Ovary (tissue), 9 donors: ENCODE measurements around the gene GPD1L. TPM values are rescaled to one million over a fixed set of nuclear protein-coding genes. Genes with fewer than 3 reads are reported as not detected.

Experiments used
- DNase-seq, 5 donors: peaks; one replicate each; pipeline ENCODE4 v3.0.0-alpha.2; 2019 to 2020
- H3K27ac ChIP-seq, 2 donors: fragments of 200-600 bp; one replicate each; pipeline versions ENCODE4 v1.5.1 to v1.8.0; 2019 to 2022
- H3K27me3 ChIP-seq: fragments of 200-600 bp; one replicate; pipeline ENCODE4 v1.8.0; 2022
- H3K36me3 ChIP-seq: fragments of 200-600 bp; sonication (generic); one replicate; pipeline ENCODE4 v1.5.1; 2019
- H3K4me1 ChIP-seq: one replicate; pipeline ENCODE4 v1.8.1; 2013; ENCODE audit warnings: mild to moderate bottlenecking, moderate library complexity; ENCODE audit not compliant: insufficient read depth
- H3K4me3 ChIP-seq: fragments of 200-600 bp; sonication (generic); one replicate; pipeline ENCODE4 v1.5.1; 2017
- H3K9me3 ChIP-seq, 2 donors: fragments of 200-600 bp in 1 of 2; sonication (generic) in 1 of 2; one replicate each; pipeline versions ENCODE4 v1.5.1 to v1.8.1; 2013 to 2019; ENCODE audit warnings: mild to moderate bottlenecking in 1 of 2, moderate library complexity in 1 of 2
- EP300 ChIP-seq: sonication (generic); formaldehyde crosslinking; IDR thresholded peaks from one replicate; pipeline ENCODE4 v1.6.1; 2017; ENCODE audit warnings: antibody characterized with exemption
- POLR2A ChIP-seq: fragments of 450-650 bp; IDR thresholded peaks from one replicate; pipeline ENCODE4 v1.6.1; 2017; ENCODE audit warnings: antibody characterized with exemption, mild to moderate bottlenecking, moderate library complexity
- WGBS, 3 donors: extraction: QIAGEN DNeasy Blood & Tissue Kit in 1 of 3; methylation state at CpG; one replicate each; pipeline versions ENCODE4 v1.1.5 to v1.1.7; 2013 to 2017; 5-methylcytosine and 5-hydroxymethylcytosine counted together
- intact Hi-C, 4 donors: fragments of 100-400 bp; cut with DNase I; formaldehyde crosslinking; loops; one replicate each; pipeline versions ENCODE4 v1.11.0 to v1.15.1; 2022 to 2023
- polyA plus RNA-seq, 2 donors: library from polyadenylated mRNA; stranded (reverse); fragments of 200-250 nt in 1 of 2; fragments of 350-450 nt in 1 of 2; fragmentation: Illumina TruSeq in 1 of 2; extraction: RNeasy Lipid Tissue Mini Kit (QIAGEN cat#74804) in 1 of 2; gene quantifications; one replicate each; pipeline ENCODE4 v1.2.3, GENCODE V29; 2013 to 2014
- total RNA-seq, 7 donors: library from RNA; depleted of rRNA in 2 of 7; stranded (reverse); fragments of >200 nt in 2 of 7; fragmentation: NEBNext Ultra II Directional in 3 of 7; extraction: Animal tissue kit (Norgen Biotek cat#: 25700) in 3 of 7; gene quantifications; one replicate each; pipeline versions ENCODE4 v1.1.0 to v1.2.4, GENCODE V29; 2016 to 2023
- TF ChIP-seq, protein P1 (sequence below), 3 donors: fragments of 450-650 bp in 2 of 3; fragments of 200-600 bp in 1 of 3; IDR thresholded peaks; one replicate each; pipeline versions ENCODE4 v1.5.1 to v1.8.0; 2016 to 2022; ENCODE audit warnings: antibody characterized with exemption in 3 of 3, mild to moderate bottlenecking in 1 of 3
- donor health status: DM: no; HTN: no; CAD: no; lungs with moderate emphysema.
- donor health status: DM: no; HTN: no; CAD: no.
- donor health status: Bipolar disorder and iron deficiency.
- donor health status: DM: yes; HTN: yes; CAD: no.
- donor health status: DM: no; HTN: no; CAD: no.
- donor health status: DM: yes; HTN: yes; CAD: no.

The GPD1L gene
- total and polyA plus RNA-seq, 9 donors, result 14.4 to 38.4 (median 29.4) TPM

DNA sequence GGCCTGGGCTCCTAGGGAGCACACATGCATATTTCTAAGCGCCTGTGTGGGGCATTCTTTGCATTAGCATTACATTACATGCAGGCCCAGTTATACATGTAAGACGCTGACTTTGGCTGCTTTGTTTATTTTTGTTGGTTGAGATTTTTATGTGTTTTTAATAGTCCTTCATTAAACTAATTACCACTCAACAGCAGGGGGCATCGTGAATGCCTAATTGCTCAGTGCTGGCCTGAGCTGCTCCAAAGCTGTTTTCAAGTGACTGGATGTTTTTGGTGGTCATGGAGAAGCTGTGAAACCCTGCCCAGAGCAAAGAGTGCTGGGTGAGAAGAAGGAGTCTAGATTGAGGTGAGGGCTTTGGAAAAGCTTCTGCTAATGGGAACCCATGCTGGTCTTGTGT is 41.5 kb downstream of the GPD1L start:
- intact Hi-C loops, result no loop called here
- Histone ChIP-seq H3K27me3 (no peaks in the 10 kb centered on the region), H3K9me3 (no peaks in the 10 kb centered on the region)

DNA sequence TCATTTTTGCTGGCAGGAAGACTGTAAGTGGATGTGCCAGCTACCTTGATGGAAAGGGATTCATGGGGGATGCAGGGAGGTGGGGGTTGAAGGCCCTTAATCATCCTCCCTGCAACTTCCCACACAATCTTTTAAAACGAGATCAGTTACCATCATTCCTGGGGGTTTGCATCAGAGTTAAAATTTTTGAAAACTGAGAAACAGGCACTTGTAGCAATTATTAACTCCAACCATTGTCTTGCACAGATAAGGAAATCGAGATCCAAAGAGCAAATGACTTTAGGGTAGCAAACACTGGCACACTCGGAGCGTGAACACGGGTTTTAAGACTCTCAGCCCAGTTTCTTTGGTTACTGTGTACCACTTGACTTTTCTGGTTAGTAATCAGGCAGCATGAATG is 41.9 kb downstream of the GPD1L start:
- H3K36me3 ChIP-seq, result no peaks in the 10 kb centered on the region

More for the DNA sequence above, 41.5 kb downstream of the GPD1L start:
- no peaks in the 10 kb centered on the region for H3K36me3 ChIP-seq
- WGBS, 3 donors, result 64 to 85% (median 76%) methylated on average over 3 of the region's 3 CpGs
- no peak overlapping the region for H3K27ac ChIP-seq
- no peak for TF ChIP-seq EP300
- TF ChIP-seq, protein P1, sequence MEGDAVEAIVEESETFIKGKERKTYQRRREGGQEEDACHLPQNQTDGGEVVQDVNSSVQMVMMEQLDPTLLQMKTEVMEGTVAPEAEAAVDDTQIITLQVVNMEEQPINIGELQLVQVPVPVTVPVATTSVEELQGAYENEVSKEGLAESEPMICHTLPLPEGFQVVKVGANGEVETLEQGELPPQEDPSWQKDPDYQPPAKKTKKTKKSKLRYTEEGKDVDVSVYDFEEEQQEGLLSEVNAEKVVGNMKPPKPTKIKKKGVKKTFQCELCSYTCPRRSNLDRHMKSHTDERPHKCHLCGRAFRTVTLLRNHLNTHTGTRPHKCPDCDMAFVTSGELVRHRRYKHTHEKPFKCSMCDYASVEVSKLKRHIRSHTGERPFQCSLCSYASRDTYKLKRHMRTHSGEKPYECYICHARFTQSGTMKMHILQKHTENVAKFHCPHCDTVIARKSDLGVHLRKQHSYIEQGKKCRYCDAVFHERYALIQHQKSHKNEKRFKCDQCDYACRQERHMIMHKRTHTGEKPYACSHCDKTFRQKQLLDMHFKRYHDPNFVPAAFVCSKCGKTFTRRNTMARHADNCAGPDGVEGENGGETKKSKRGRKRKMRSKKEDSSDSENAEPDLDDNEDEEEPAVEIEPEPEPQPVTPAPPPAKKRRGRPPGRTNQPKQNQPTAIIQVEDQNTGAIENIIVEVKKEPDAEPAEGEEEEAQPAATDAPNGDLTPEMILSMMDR (IDR thresholded peaks at IDR 0.05), result no peak
- no peak for TF ChIP-seq POLR2A
- no peak for DNase-seq
- no peaks in the 10 kb centered on the region for H3K4me1 ChIP-seq
- no peak overlapping the region for H3K4me3 ChIP-seq

DNA sequence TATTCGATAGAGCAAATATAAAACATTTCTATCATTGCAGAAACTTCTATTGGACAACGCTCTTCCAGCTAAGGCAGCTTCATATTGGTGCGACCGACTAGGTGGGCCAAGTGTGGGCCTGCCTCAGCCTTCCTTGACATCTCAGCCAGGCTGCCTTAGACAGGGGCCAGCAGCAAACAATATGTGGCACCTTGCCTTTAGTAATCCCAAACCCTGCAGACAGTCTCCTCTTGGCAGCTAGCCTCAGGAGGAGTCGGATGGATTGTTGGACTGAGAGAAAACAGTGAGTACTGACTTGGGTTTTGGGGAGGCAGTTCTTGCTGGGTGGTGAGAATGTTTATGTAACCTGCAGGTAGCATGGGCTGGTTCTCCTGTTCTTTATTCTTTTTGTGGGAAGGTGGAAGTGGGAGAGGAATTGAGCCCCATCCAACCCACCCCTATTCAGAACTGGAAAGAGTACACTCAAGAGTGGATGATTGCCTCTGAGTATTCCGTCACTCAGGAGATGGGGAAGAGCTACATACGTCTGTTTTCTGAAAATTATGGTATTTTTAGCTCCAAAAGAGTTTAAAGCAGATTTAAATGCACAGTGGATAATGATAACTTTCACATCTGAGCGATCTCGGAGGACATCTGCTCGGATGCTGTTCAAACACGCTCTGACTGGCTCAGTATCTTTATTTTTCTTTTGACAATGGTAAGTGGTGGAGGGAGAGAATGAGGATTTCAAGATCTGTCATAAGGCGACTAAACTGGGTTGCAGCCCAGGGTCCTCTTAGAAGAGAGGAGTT is 47.2 kb downstream of the GPD1L start:
- no peaks in the 10 kb centered on the region for H3K9me3 ChIP-seq
- H3K27me3 ChIP-seq, result no peaks in the 10 kb centered on the region
- no peaks in the 10 kb centered on the region for H3K36me3 ChIP-seq
- intact Hi-C loops, result no loop called here
- no peak overlapping the region for H3K4me3 ChIP-seq
- no peaks in the 10 kb centered on the region for H3K4me1 ChIP-seq
- H3K27ac ChIP-seq, result no peak overlapping the region
- 91 to 94% (median 93%) methylated on average over 12 of the region's 12 CpGs for WGBS, 3 donors
- TF ChIP-seq, protein P1 (IDR thresholded peaks at IDR 0.05), result no peak
- no peak for TF ChIP-seq EP300
- no peak for TF ChIP-seq POLR2A
- no peak for DNase-seq

More for the DNA sequence above, 41.9 kb downstream of the GPD1L start:
- no peak overlapping the region for H3K27ac ChIP-seq
- no peak overlapping the region for H3K4me3 ChIP-seq
- intact Hi-C loops, result no loop called here
- DNase-seq, result no peak
- H3K27me3 ChIP-seq, result no peaks in the 10 kb centered on the region
- TF ChIP-seq, protein P1 (IDR thresholded peaks at IDR 0.05), result no peak
- no peak for TF ChIP-seq POLR2A
- no peak for TF ChIP-seq EP300
- 74 to 85% (median 78%) methylated on average over 5 of the region's 5 CpGs for WGBS, 3 donors
- H3K4me1 ChIP-seq, result no peaks in the 10 kb centered on the region
- no peaks in the 10 kb centered on the region for H3K9me3 ChIP-seq

DNA sequence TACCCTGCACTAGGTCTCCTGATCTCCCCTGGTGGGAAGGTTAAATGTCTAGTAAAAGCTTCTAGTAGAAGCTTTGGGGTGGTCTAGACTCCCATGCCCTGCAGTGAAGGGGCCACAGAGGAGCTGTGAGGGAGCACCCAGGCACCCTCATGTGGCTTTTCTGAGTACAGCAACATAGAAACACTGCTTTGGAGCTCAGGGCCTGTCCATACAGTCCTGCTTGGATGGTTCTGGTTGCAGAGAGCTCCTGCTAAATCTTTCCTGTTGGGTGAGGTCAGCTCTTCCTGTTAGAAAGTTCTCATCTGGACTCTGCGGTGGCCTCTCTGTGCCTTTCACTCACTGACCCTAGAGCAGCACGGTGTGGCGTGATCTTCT is 47.8 kb downstream of the GPD1L start:
- Histone ChIP-seq H3K9me3 (no peaks in the 10 kb centered on the region), H3K27ac (no peak overlapping the region), H3K27me3 (no peaks in the 10 kb centered on the region), H3K4me1 (no peaks in the 10 kb centered on the region), H3K4me3 (no peak overlapping the region), H3K36me3 (no peaks in the 10 kb centered on the region)
- DNase-seq, result no peak
- TF ChIP-seq POLR2A (no peak), EP300 (no peak)
- TF ChIP-seq, protein P1 (IDR thresholded peaks at IDR 0.05), result no peak
- intact Hi-C loops, result no loop called here
- WGBS, 3 donors, result 93 to 98% (median 96%) methylated on average over 3 of the region's 3 CpGs
